Psoas muscle (tissue), 8 donors: ENCODE measurements around the gene PLEKHN1. TPM values are rescaled to one million over a fixed set of nuclear protein-coding genes. Genes with fewer than 3 reads are reported as not detected.
"Not testable (repeated sequence)": the region's sequence is repeated elsewhere in the genome, so short reads cannot be mapped to it uniquely, and the experiment has no call there.

Source experiments
- ATAC-seq, 4 donors: fragments of 200-7000 bp; cut with Tn5 transposase; one replicate each; pipeline ENCODE4 v1.9.1; 2020; ENCODE audit warnings: moderate library complexity in 3 of 4, mild to moderate bottlenecking in 2 of 4
- DNase-seq, 2 donors: peaks; one replicate each; pipeline ENCODE4 v3.0.0-alpha.2; 2020
- H3K27ac ChIP-seq: fragments of 200-600 bp; one replicate; pipeline ENCODE4 v1.8.0; 2022
- H3K27me3 ChIP-seq, 3 donors: fragments of 200-600 bp in 1 of 3; one replicate each; pipeline versions ENCODE4 v1.6.1 to v1.8.0; 2013 to 2022; ENCODE audit warnings: low read length in 2 of 3, mild to moderate bottlenecking in 2 of 3, moderate library complexity in 1 of 3; ENCODE audit not compliant: insufficient read depth in 3 of 3
- H3K36me3 ChIP-seq, 2 donors: fragments of 200-600 bp in 1 of 2; one replicate each; pipeline versions ENCODE4 v1.6.1 to v1.8.0; 2013 to 2022; ENCODE audit warnings: low read depth in 1 of 2, mild to moderate bottlenecking in 1 of 2, moderate library complexity in 1 of 2; ENCODE audit not compliant: insufficient read depth in 1 of 2
- H3K4me1 ChIP-seq: fragments of 200-600 bp; one replicate; pipeline ENCODE4 v1.8.0; 2022
- H3K4me3 ChIP-seq: fragments of 200-600 bp; one replicate; pipeline ENCODE4 v1.8.0; 2022; ENCODE audit warnings: mild to moderate bottlenecking
- H3K9me3 ChIP-seq: fragments of 200-600 bp; one replicate; pipeline ENCODE4 v1.8.0; 2022
- CTCF ChIP-seq: fragments of 200-600 bp; IDR thresholded peaks from one replicate; pipeline ENCODE4 v1.8.0; 2022; ENCODE audit warnings: antibody characterized with exemption
- WGBS, 3 donors: extraction: QIAGEN DNeasy Blood & Tissue Kit; methylation state at CpG; one replicate each; pipeline versions ENCODE4 v1.1.6 to v1.1.7; 2013; 5-methylcytosine and 5-hydroxymethylcytosine counted together
- intact Hi-C, 2 donors: fragments of 100-400 bp; cut with DNase I; formaldehyde crosslinking; loops; one replicate each; pipeline versions ENCODE4 v1.11.0 to v1.14.2; 2022
- polyA plus RNA-seq, 3 donors: library from polyadenylated mRNA; stranded (reverse); fragments of 200-250 nt; gene quantifications; one replicate each; pipeline ENCODE4 v1.2.3, GENCODE V29; 2013
- total RNA-seq, 4 donors: library from RNA; stranded (reverse); fragmentation: NEBNext Ultra II Directional in 2 of 4; extraction: Animal tissue kit (Norgen Biotek cat#: 25700) in 2 of 4; gene quantifications; one replicate each; pipeline versions ENCODE4 v1.2.1 to v1.2.4, GENCODE V29; 2021 to 2023
- donor health status: healthy with polysubstance abuse.
- donor health status: DM: no; HTN: no; CAD: no; lungs with moderate emphysema.
- donor health status: Bipolar disorder and iron deficiency.
- donor health status: healthy.
- donor health status: DM: yes; HTN: yes; CAD: no.
- donor health status: DM: no; HTN: no; CAD: no.
- donor health status: DM: no; HTN: no; CAD: no.
- donor health status: DM: yes; HTN: yes; CAD: no.

PLEKHN1 gene
- total and polyA plus RNA-seq, 7 donors, result 0.03 TPM; not detected in 6

- DNase-seq, result no peak
- WGBS, 3 donors, result 82 to 86% (median 86%) methylated on average over 27 to 29 of the region's 29 CpGs
- TF ChIP-seq CTCF, result no peak
- Histone ChIP-seq H3K36me3 (peaks cover 0 to 62% of the 10 kb centered on the region in 2 donors), H3K27me3 (peaks cover 0 to 29% (median 18%) of the 10 kb centered on the region in 3 donors), H3K27ac (no peak overlapping the region), H3K4me1 (peaks cover 7% of the 10 kb centered on the region), H3K4me3 (no peak overlapping the region), H3K9me3 (no peaks in the 10 kb centered on the region)
- no peak for ATAC-seq
- intact Hi-C loops, result no loop called here
These were observed 20.4 kb upstream of the PLEKHN1 start for GRCh38 chr1:945688-946556.

- Histone ChIP-seq H3K36me3 (peaks cover 5 to 71% of the 10 kb centered on the region in 2 donors), H3K27me3 (peaks cover 0 to 20% (median 10%) of the 10 kb centered on the region in 3 donors)
- intact Hi-C loops, H3K27ac ChIP-seq, H3K4me3 ChIP-seq, DNase-seq, H3K9me3 ChIP-seq, H3K4me1 ChIP-seq, ATAC-seq: not testable (repeated sequence)
- 92 to 94% (median 93%) methylated on average over 10 to 13 of the region's 13 CpGs for WGBS, 3 donors
These were observed 19.5 kb upstream of the PLEKHN1 start for GRCh38 chr1:946811-947210.

- intact Hi-C loops, result no loop called here
- H3K4me3 ChIP-seq, result no peak overlapping the region
- 91 to 94% (median 93%) methylated on average over 14 to 15 of the region's 15 CpGs for WGBS, 3 donors
- peaks cover 0 to 8% (median 2%) of the 10 kb centered on the region in 3 donors for H3K27me3 ChIP-seq
- peaks cover 5 to 82% of the 10 kb centered on the region in 2 donors for H3K36me3 ChIP-seq
- TF ChIP-seq CTCF, result no peak
- peaks cover under 1% of the 10 kb centered on the region for H3K4me1 ChIP-seq
- H3K27ac ChIP-seq, result no peak overlapping the region
- DNase-seq (no peak), ATAC-seq (no peak)
- no peaks in the 10 kb centered on the region for H3K9me3 ChIP-seq
These were observed 18.3 kb upstream of the PLEKHN1 start for GRCh38 chr1:947958-948357.

DNA sequence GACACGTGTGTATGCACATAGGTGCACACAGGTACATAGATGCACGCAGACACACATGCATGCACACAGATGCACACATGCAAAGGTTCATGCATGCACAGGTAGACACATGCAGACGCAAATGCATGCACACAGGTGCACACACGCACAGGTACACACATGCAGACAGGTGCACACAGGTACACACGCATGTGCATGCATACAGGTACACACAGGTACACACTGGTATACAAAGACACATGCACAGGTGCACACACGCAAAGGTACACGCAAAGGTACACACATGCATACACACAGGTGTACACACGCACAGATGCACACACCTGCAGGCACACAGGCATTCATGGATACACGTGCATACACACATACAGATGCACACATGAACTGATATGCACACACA is 16.0 kb upstream of the PLEKHN1 start:
- DNase-seq (no peak), ATAC-seq (no peak)
- no peaks in the 10 kb centered on the region for H3K9me3 ChIP-seq
- TF ChIP-seq CTCF, result no peak
- H3K27ac ChIP-seq, result no peak overlapping the region
- WGBS, 3 donors, result 86 to 93% (median 93%) methylated on average over 9 of the region's 9 CpGs
- intact Hi-C loops, result no loop called here
- no peaks in the 10 kb centered on the region for H3K4me1 ChIP-seq
- peaks cover 8 to 96% of the 10 kb centered on the region in 2 donors for H3K36me3 ChIP-seq
- H3K4me3 ChIP-seq, result no peak overlapping the region
- no peaks in the 10 kb centered on the region for H3K27me3 ChIP-seq

- H3K27ac ChIP-seq, result no peak overlapping the region
- no peaks in the 10 kb centered on the region for H3K4me1 ChIP-seq
- H3K4me3 ChIP-seq, result no peak overlapping the region
- H3K27me3 ChIP-seq, result no peaks in the 10 kb centered on the region
- no peak for TF ChIP-seq CTCF
- no peaks in the 10 kb centered on the region for H3K9me3 ChIP-seq
- 90 to 93% (median 92%) methylated on average over 14 to 23 of the region's 23 CpGs for WGBS, 3 donors
- no peak for ATAC-seq
- peaks cover 8 to 97% of the 10 kb centered on the region in 2 donors for H3K36me3 ChIP-seq
- DNase-seq, result no peak
- intact Hi-C loops, result no loop called here
These were observed 15.4 kb upstream of the PLEKHN1 start for GRCh38 chr1:950881-951280.
